SK-N-SH treated with all-trans-retinoic acid at 6 μM for 48 hours (cell line): ENCODE measurements around the gene AUTS2.

ENCODE experiments used
- ARNTL ChIP-seq: fragments of 450-650 bp; formaldehyde crosslinking; IDR thresholded peaks from 2 replicates; pipeline ENCODE4 v1.5.0; 2020; ENCODE audit warnings: low read depth, mild to moderate bottlenecking, moderate library complexity, borderline replicate concordance
- CSDC2 ChIP-seq: fragments of 250-450 bp; sonication (Bioruptor Pico); IDR thresholded peaks from 2 replicates; pipeline ENCODE4 v1.5.0; 2020; ENCODE audit warnings: mild to moderate bottlenecking, moderate library complexity
- ESRRG ChIP-seq: fragments of 250-450 bp; sonication (Bioruptor Pico); IDR thresholded peaks from 2 replicates; pipeline ENCODE4 v1.6.1; 2021; ENCODE audit warnings: mild to moderate bottlenecking
- OSR1 ChIP-seq: fragments of 250-450 bp; sonication (Bioruptor Pico); IDR thresholded peaks from 2 replicates; pipeline ENCODE4 v1.8.0; 2022; ENCODE audit warnings: moderate library complexity, mild to moderate bottlenecking, inconsistent platforms
- PPARA ChIP-seq: fragments of 250-450 bp; sonication (Bioruptor Pico); IDR thresholded peaks from 2 replicates; pipeline ENCODE4 v1.5.0; 2020; ENCODE audit warnings: mild to moderate bottlenecking, borderline replicate concordance
- SNAI2 ChIP-seq: fragments of 250-450 bp; sonication (Bioruptor Pico); IDR thresholded peaks from 2 replicates; pipeline ENCODE4 v1.5.0; 2020; ENCODE audit warnings: mild to moderate bottlenecking, moderate library complexity
- ZC3H10 ChIP-seq: fragments of 250-450 bp; sonication (Bioruptor Pico); IDR thresholded peaks from 2 replicates; pipeline ENCODE4 v1.5.1; 2021; ENCODE audit warnings: mild to moderate bottlenecking, moderate library complexity
- ZFP3 ChIP-seq: fragments of 250-450 bp; sonication (Bioruptor Pico); IDR thresholded peaks from 2 replicates; pipeline ENCODE4 v1.5.0; 2020; ENCODE audit warnings: mild to moderate bottlenecking, moderate library complexity
- ZNF565 ChIP-seq: fragments of 450-650 bp; formaldehyde crosslinking; conservative IDR thresholded peaks from 2 replicates; pipeline ENCODE4 v1.5.0; 2020; ENCODE audit warnings: low read depth, mild to moderate bottlenecking, moderate library complexity
- ZNF8 ChIP-seq: fragments of 450-650 bp; formaldehyde crosslinking; IDR thresholded peaks from 2 replicates; pipeline ENCODE4 v1.5.0; 2020; ENCODE audit warnings: mild to moderate bottlenecking, moderate library complexity
- TF ChIP-seq, protein P1 (sequence below): fragments of 250-450 bp; sonication (Bioruptor Pico); IDR thresholded peaks from 2 replicates; pipeline ENCODE4 v1.5.0; 2020; ENCODE audit warnings: mild to moderate bottlenecking, moderate library complexity
- TF ChIP-seq, protein P2 (sequence below): fragments of 250-450 bp; sonication (Bioruptor Pico); IDR thresholded peaks from 2 replicates; pipeline ENCODE4 v1.8.0; 2020; ENCODE audit warnings: mild to moderate bottlenecking, moderate library complexity, borderline replicate concordance

DNA sequence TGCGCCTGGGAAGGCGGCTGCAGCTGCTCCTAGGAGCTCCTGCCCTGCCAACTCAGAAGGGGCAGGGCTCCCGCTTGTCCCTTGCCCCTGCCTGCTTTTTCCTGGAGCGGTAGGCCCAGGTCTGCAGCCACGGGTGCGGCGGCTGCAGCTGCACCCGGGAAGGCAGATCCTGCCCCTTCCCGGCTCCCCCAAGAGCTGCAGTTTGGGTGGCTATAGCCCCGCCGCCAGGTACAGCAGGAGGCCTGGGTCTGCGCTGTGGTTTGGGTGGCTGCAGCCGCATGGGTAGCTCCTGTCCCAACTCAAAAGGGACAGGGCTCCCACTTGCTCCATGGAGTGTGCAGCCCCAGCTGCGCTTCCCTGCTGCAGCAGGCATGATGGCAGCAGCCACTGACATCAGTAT, 6.5 kb upstream of the AUTS2 start:
- TF ChIP-seq PPARA (CRISPR knock-in tag), result no peak
- no peak for TF ChIP-seq ZFP3
- TF ChIP-seq SNAI2 (CRISPR knock-in tag), result no peak
- TF ChIP-seq, protein P1, sequence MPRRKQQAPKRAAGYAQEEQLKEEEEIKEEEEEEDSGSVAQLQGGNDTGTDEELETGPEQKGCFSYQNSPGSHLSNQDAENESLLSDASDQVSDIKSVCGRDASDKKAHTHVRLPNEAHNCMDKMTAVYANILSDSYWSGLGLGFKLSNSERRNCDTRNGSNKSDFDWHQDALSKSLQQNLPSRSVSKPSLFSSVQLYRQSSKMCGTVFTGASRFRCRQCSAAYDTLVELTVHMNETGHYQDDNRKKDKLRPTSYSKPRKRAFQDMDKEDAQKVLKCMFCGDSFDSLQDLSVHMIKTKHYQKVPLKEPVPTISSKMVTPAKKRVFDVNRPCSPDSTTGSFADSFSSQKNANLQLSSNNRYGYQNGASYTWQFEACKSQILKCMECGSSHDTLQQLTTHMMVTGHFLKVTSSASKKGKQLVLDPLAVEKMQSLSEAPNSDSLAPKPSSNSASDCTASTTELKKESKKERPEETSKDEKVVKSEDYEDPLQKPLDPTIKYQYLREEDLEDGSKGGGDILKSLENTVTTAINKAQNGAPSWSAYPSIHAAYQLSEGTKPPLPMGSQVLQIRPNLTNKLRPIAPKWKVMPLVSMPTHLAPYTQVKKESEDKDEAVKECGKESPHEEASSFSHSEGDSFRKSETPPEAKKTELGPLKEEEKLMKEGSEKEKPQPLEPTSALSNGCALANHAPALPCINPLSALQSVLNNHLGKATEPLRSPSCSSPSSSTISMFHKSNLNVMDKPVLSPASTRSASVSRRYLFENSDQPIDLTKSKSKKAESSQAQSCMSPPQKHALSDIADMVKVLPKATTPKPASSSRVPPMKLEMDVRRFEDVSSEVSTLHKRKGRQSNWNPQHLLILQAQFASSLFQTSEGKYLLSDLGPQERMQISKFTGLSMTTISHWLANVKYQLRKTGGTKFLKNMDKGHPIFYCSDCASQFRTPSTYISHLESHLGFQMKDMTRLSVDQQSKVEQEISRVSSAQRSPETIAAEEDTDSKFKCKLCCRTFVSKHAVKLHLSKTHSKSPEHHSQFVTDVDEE (CRISPR knock-in tag), result no peak
- TF ChIP-seq, protein P2, sequence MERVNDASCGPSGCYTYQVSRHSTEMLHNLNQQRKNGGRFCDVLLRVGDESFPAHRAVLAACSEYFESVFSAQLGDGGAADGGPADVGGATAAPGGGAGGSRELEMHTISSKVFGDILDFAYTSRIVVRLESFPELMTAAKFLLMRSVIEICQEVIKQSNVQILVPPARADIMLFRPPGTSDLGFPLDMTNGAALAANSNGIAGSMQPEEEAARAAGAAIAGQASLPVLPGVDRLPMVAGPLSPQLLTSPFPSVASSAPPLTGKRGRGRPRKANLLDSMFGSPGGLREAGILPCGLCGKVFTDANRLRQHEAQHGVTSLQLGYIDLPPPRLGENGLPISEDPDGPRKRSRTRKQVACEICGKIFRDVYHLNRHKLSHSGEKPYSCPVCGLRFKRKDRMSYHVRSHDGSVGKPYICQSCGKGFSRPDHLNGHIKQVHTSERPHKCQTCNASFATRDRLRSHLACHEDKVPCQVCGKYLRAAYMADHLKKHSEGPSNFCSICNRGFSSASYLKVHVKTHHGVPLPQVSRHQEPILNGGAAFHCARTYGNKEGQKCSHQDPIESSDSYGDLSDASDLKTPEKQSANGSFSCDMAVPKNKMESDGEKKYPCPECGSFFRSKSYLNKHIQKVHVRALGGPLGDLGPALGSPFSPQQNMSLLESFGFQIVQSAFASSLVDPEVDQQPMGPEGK (CRISPR knock-in tag), result no peak
- no peak for TF ChIP-seq ZNF8
- no peak for TF ChIP-seq OSR1 (CRISPR knock-in tag)
- TF ChIP-seq ESRRG (CRISPR knock-in tag), result no peak
- TF ChIP-seq CSDC2 (CRISPR knock-in tag), result no peak
- TF ChIP-seq ZNF565 (CRISPR knock-in tag), result no peak
- no peak for TF ChIP-seq ARNTL (CRISPR knock-in tag)
- no peak for TF ChIP-seq ZC3H10 (CRISPR knock-in tag)
